A172 (cell line): Measurements from ENCODE around the gene ABCD4. TPM values are rescaled to one million over a fixed set of nuclear protein-coding genes. Genes with fewer than 3 reads are reported as not detected.

Experiments
- DNase-seq: peaks from one replicate; pipeline ENCODE4 v3.0.0-alpha.2; 2015; ENCODE audit warnings: low spot score
- total RNA-seq: library from RNA; depleted of rRNA; stranded (reverse); fragments of >200 nt; shearing (Covaris generic); gene quantifications from 2 replicates; pipeline ENCODE4 v1.2.3, GENCODE V29; 2014

Gene ABCD4
- total RNA-seq, 1 experiment from 2014 or later: 15.8 TPM

DNA sequence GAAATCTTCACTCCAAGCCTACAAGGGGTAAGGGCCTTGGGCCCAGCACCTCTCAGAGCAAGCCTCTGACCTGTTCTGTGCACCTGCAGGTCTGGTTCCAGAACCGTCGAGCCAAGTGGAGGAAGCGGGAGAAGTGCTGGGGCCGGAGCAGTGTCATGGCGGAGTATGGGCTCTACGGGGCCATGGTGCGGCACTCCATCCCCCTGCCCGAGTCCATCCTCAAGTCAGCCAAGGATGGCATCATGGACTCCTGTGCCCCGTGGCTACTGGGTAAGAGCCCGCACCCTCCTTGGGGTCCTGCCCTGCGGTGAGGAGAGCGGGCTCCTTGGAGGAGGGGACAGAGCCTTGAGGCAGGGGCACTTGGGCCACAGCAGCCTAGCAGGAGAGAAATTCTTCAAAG is 43.2 kb downstream of the ABCD4 start:
- no peak for DNase-seq

DNA sequence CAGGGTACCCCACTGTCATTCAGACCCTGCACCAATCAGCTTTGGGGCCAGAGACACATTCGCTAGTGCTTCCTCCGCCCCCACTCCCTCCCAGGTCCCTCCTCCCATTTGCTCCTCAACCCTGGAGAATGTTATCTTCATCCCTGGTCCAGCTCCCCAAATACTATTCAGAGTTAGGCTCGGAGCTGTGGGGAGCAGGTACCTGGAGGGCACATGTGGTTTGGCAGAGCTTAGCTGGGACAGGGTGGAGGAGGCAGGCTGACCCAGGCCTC is 44.0 kb downstream of the ABCD4 start:
- no peak for DNase-seq

DNA sequence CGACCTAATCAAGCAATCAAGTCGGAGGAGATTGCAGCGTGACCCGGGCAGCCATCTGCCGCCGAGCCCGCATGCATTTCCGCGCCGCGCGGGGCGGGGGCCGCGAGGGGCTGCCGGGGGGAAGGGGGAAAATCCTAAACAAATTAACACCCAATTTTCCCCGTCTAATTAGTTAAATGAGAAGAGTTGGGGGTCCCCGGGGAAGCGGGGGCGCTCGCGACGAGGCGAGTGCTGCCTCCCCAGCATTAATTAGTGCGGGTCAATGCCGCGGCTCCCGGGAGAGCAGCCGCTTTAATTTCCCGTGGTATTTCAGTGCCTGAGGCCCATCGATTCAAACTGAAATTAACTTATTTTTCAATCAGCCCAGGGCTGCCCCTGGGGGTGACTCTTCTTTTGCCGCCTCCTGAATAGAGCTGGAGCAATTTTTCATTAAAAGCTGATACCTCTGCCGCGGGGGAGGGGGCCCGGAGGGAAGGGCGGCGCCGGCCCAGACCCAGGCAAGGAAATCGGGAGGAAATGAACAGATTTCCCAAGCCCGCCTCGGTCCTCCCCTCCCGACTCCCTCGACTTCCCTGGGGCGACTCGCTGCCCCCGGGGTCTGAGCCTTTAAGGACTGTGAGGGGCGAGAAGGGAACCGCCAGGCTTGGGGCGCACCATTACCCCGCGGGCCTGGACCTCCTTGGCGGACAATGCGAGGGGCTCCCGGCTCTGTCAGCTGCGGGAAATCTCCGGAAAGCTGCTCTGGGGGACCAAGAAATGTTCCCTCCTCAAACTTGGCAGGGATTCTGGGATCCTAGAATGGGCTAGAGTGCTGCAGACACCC is 44.6 kb downstream of the ABCD4 start:
- no peak for DNase-seq

DNA sequence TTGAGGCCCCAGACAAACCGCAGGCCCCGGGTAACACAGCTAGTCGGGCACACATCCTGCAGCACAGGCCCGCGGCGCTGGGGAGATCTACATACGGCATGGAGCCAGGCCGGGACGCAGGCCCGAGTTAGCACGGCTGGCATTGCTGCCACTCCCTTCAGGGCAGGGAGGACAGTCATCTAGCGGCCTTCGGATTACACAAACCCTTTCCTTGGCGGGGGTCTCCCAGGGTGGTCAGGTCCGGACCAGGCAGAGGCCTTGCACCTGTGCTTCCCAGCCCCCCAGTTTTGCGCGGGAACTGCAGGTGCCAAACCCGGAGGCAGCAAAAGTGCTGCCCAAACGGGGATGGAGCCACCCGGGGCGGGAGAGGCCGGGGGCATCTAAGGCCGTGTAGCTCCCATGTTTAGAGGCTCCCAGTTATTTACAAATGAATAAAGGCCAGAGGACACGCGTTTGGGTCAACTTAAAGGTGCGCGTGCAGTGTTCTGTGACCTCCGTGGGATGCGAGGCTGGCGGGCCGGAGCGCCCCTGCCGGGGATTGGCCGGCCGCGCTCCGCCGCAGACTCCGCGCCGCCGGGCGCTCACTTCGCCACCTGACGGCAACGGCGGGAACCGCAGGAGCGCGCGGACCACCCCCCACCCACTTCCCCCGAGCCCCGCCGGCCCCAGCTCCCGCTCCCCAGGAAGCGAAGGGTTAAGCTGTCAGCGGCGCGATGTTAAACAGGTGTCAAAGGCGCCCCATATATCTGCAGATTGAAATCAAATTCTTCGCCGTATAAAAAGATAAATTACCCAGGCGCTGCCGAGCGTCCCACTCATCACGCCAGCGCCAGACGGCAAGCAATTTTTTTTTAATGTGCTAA is 45.4 kb downstream of the ABCD4 start:
- DNase-seq: no peak

DNA sequence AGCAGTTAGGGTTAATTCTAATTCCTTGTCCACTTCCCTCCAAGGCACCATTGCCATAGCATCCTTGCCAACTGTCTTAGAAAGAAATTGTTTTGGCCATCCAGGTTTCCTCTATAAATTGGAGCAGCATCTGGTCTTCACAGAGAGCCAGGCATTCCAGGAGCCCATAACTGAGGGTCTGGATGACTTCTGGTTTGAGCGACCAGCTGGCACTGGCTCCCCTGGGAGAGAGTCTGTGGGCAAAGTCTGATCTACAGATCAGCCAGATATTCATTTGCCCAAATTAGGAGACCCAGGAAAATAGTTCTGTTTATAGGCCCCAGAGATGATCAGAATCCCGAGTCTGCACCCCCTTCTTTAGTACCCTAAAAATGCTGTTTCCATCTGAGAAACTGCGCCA is 47.5 kb downstream of the ABCD4 start:
- no peak for DNase-seq

DNA sequence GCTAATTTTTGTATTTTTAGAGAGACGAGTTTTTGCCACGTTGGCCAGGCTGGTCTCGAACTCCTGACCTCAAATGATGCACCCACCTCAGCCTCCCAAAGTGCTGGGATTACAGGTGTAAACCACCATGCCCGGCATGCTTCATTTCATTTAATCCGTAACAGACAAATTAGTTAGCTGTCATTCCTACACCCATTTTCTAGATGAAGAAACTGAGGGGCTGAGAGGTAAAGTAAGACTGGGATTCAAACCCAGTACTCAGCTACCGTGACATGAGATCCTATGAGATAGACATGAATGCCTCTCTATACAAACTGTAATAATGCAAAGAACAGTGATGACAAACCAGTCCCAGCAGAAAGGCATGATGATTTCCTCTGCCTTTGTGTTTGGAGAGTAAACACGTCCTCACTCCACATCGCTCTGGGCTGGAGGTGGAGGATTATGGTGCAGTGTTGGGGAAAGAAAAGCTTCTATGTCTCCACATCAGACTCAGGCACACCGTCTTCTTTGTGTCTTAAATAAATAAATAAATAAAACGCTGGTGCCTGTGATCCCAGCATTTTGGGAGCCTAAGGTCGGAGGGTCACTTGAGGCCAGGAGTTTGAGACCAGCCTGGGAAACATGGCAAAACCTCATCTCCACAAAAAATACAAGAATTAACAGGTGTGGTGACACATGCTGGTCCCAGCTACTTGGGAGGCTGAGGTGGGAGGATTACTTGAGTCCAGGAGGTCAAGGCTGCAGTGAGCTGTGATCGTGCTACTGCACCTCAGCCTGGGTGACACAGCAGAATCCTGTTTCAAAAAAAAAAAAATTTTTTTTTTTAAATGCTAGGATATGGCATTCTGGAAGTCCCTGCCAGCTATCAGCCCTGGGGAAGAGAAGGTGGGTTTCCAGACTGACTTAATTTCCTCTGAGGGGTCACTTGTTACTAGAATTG is 53.0 kb downstream of the ABCD4 start:
- no peak for DNase-seq

DNA sequence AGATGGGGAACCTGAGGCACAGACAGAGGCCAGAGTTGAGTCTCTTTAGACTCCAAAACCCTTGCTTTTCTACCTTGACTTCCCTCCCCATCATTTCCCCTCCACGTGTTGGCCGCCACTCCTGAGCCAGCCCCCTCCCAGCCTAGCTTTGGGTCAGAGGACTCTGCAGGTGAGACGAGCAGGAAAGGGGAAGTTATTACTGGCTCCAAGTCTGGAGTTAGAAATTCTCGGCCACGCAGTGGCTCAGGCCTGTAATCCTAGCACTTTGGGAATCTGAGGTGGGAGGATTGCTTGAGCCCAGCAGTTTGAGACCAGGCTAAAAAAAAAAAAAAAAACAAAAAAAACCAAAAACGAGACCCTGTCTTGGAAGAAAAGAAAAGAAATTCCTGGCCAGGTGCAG is 54.7 kb downstream of the ABCD4 start:
- no peak for DNase-seq

DNA sequence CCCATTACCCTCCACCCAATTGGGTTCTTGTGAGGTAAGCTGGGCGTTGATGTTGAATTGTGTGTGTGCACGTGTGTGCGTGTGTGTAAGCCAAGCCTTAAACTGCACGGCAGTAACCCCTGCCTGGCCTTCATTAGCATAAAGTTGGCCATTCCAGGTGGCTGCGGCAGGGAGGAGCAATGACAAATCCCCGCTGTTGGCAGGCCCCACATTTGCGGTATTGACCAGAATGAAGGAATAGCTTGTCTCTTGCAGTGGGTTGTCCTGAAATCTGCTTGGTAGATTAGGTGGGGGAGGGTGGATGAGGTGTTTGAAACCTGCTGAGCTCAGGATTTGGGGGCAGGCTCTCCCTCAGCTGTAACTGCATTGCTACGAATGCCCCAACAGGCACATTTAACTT is 56.2 kb downstream of the ABCD4 start:
- DNase-seq: no peak

DNA sequence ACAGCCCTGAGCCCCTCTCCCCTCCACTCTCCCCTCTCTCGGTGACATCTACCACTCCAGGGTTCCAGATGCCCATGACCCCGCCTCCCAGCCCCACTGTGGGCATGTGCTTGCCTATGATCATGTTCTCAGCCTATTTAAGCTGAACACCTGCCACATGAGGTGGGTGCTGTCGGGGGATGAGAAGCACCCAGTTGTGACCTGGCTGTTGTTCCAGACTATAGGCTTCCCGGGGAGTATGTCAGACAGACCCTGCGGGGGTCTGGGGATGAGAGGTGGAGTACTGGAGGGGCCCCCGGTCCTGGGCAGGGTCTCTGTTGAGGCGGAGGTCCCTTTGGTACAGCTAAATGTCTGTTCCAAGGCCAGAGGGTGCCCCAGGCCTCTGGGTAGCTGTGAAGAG is 57.4 kb downstream of the ABCD4 start:
- no peak for DNase-seq

DNA sequence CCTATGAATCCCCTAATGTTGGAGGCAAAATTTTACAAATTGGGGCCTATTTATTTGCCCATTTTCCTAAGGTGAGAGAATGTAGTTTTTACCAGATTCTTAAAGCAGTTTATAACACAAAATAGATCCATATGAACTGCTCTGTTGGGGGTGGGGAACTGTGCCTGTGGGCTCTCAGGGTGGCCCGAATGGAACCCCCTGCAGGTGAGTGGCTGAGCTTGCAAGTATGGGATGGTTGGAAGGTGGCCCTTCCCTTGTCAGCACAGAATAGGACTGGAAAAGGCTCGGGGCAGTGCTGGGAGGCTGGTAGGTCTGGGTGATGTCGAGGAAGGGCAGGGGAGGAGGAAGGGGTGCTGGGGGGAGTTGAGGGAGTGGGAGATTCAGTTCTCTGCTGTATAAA is 58.6 kb downstream of the ABCD4 start:
- DNase-seq: no peak

DNA sequence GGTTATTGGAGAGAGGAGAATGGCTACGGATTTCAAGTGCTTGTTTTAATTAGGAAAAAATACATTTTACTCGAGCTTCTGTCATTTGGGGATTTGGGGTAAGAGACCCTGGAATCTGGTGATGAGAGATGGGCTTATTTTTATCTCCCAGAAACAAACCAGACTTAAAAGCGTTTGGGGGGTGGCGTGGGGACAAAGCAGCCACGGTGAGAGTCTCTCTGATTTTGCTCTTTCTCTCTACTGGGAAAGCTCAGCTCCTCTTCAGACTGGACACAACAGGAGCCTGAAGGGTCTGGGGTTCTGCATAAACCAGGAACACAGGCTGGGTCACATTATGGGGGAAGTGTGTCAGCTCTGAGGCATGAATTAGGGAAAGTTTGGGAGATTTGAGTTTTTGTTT is 59.7 kb downstream of the ABCD4 start:
- no peak for DNase-seq

DNA sequence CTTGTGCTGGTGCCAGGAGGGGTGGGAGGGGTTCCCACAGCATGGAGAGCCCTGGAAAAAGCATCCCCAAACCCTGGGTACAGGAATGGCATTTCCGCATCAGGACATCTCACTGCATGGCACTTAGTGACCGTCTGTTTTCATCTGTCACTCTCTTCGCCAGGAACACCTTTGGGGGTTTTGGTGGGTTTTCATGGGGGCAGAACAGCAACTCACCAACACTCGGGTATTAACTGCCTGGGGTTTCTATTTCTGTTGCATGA is 60.0 kb downstream of the ABCD4 start:
- DNase-seq: no peak

DNA sequence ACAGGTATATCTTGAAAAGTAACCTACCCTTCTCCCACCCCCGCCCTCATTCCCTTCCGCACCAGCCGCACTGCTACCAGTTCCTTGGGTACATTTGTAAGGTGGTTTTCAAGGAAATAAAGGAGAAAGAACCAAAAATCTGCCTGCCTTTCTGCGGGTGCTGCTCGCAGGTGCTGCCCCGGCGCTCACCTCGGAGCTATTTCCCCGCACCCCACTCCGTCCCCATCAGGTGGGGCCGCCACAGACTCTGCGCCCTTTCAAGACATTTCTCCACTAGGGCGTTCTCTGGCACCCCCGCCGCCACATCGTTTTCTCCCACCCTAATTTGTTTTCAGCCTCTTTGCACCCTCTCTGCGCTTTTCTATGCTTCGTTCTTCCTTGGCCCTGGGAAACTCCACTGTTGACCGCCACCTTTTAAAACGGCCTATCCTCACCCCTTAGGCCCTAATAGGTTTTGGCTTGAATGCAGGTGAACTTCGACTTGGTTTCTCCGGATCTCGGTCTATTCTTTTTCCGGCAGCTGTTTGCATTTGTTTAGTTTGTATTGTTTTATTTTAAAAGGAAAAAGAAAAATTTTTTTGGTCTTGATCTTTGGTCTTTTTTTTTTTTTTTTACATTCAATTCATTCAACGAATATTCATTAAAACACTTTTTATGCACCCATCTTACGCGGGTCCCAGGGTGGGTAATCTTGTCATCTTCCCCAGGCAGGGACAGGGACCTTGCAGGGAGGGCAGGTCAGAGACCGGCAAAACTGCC is 60.5 kb downstream of the ABCD4 start:
- no peak for DNase-seq

DNA sequence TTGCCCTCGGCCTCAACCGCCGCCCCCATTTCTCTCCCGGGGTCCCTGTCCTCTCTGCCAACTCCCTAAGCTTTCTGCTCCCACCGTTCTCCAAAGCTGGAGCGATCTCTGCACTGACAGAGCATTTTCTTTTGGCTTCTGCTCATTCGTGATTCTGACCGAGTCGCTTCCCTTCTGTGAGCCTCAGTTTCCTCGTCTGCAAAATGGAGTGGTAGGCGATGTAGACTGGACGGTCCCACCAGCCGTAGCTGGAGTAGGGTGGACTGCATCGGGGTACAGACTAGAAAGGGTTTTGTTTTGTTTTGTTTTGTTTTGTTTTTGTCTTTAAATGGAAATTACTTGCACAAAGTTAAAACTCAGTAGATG is 61.1 kb downstream of the ABCD4 start:
- DNase-seq: no peak

DNA sequence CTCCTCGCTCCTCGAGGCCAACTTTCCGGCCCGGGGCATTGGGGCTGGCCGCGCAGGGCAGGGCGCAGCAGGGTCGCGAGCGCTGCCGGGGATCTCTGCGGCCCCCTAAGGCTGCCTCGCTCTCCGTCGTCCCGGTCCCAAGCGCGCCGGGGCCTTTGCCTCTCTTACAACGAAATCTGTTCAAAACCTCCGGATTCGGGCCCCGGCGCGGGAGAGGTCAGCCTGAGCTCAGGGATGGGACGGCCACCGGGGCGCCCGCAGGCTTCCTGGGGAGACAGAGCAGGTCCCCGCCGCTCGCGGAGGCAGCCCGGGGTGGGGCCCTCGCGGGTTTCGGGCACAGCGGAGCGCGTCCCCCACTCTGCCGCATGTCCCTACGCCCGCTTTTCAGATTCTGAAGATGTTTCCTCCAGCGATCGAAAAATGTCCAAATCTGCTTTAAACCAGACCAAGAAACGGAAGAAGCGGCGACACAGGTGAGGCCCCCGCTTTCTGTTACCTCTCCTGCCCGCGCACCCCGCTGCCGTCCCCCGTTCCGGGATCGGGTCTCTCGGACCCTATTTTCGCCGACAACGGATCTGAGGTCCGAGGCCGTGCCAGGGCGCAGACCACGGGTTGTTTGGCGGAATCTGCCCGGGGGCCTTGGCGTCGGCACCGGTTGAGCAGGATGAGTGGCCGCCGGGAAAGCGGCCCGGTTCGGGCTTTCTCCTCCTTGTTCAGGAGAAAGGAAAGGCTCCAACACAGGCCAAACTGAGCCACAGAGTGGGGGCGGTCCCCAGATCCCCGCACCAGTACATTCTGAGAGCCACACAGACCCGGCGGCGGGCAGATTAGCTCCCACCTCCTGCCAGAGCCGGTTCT is 61.7 kb downstream of the ABCD4 start:
- DNase-seq: no peak

DNA sequence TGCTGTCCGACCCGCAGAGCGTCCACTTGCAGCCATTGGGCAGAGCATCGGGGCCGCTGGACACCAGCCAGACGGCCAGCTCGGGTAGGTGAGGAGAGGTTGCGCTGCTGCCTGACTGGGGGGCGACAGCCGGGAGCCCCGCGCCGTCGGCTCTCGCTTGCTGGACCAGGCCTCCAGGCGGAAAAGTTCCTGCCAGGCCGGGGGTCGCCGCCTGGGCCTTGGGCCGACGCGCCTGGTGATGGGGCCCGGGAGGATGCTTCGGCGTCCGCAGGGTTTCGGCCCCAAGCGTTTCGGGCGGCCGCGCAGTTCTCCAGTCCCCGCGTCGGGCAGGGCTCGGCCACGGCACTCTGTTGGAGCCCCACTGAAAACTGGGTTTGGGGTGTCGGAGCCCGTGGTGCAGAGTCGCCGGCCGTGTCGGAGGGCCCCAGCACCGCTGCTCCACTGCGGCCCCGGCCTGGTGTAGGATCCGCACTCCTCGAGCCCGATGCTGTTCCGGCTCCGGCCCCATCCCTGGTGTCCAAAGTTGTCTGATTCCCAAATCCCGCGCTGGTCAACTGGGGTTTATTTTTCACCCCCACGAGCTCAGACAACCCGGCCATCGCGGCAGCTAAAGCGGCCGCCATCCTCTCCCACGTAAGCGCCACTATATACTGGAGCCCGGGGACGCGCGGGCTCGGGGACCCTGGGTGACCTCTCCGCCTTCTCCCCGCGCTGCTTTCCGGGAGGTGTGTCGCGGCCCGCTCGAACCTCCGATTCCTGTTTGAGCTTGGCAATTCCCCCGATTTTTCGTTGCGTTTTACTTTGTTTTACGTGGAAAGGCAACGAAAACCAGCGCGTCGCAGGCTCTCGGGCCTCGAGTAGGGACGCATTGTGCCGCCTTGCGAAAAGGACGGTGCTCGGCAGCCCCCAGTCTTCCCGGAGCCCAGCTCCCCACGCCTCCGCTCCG is 62.6 kb downstream of the ABCD4 start:
- DNase-seq: no peak

DNA sequence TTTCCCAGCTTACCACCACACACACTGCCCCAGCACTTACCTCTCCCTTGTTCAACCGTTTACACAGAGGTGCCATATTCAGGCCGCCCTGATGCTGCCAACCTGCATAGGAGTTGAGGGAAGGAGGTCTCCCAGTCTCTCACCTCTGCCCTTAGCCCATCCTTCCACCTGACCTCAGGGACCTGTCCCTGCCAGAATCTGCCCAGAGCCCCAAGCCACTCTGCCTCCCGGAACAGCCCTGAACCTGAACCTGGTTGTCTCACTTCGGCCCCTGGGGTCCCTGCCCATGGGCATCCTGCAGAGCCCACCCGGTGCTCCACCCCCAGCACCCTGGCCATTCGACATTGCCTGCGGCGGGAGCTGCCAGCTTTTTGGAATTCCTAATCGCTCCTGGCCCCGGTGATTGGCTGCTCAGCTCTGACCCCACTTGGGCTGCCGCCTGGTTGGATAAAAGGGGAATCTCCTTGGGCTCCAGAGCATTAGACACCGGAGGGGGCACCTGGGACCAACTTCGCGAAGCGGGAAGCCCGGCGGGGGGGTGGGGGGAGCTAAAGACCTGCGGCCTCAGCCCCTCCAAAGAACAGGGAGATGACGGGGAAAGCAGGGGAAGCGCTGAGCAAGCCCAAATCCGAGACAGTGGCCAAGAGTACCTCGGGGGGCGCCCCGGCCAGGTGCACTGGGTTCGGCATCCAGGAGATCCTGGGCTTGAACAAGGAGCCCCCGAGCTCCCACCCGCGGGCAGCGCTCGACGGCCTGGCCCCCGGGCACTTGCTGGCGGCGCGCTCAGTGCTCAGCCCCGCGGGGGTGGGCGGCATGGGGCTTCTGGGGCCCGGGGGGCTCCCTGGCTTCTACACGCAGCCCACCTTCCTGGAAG is 63.5 kb downstream of the ABCD4 start, which contains the start of gene VSX2:
Gene VSX2 (plus strand): TSS at position 476 of the 874 bp plus-strand sequence. CDS start 113 bp downstream, at position 589.
- no peak for DNase-seq

DNA sequence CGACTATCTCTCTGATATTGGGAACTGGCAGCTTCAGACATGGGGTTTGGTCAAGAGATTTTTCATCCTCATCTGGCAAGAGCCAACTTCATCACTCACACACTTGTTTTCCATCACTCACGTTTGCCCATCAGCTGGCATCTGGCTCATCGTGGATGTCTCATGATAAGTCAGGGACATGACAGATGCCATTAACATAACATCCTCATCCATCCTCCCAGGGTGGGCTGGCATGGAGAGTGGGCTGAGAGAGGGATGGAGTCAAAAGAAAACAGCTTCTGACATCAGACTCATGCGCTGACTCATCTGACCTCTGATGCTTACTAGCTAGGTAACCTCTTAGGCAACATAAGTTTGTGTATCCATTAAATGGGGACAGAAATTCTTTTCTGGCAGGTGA is 65.3 kb downstream of the ABCD4 start:
- no peak for DNase-seq
